Measurements from ENCODE around the gene PHLDA3. TPM values are rescaled to one million over a fixed set of nuclear protein-coding genes. Genes with fewer than 3 reads are reported as not detected.

PHLDA3 gene
- total and polyA plus RNA-seq, 2 of the 13 experiments (the other 11 are each of a cell fraction or from before 2014, with no cell fraction given), result 16.7 to 33.6 TPM

GRCh38 chr1:201468844-201469644 lies at the start of gene PHLDA3 (continued):
- no peak for TF ChIP-seq STAG1 (CRISPR knock-in tag; IDR thresholded peaks at IDR 0.05)
- 0 out of 2 replicates have a peak, but pooled peaks have one; percentile 29 for TF ChIP-seq ZNF367 (CRISPR knock-in tag; IDR thresholded peaks at IDR 0.05; ENCODE audit: borderline replicate concordance)
- peak; percentile 84 for TF ChIP-seq HNRNPK (IDR thresholded peaks at IDR 0.05; ENCODE audit: low read depth, low read length, poor library complexity, severe bottlenecking)
- TF ChIP-seq ASH2L (IDR thresholded peaks at IDR 0.05; ENCODE audit: insufficient read length, low read depth, low read length), result peak; percentile 47
- no peak for TF ChIP-seq NBN (conservative IDR thresholded peaks at IDR 0.05)
- no peak for TF ChIP-seq ZNF550 (CRISPR knock-in tag; IDR thresholded peaks at IDR 0.05; ENCODE audit: borderline replicate concordance)
- no peak for TF ChIP-seq ZNF136 (CRISPR knock-in tag; IDR thresholded peaks at IDR 0.05; ENCODE audit: low read depth)
- no peak for TF ChIP-seq ZNF432 (CRISPR knock-in tag; IDR thresholded peaks at IDR 0.05; ENCODE audit: borderline replicate concordance)
- TF ChIP-seq KLF11 (CRISPR knock-in tag; IDR thresholded peaks at IDR 0.05), result no peak
- no peak for TF ChIP-seq ZBTB21 (CRISPR knock-in tag; IDR thresholded peaks at IDR 0.05)
- TF ChIP-seq KAT7 (CRISPR knock-in tag; IDR thresholded peaks at IDR 0.05; ENCODE audit: borderline replicate concordance), result no peak
- TF ChIP-seq SIN3B (IDR thresholded peaks at IDR 0.05; ENCODE audit: low read length), result no peak
- no peak for TF ChIP-seq GTF2F1 (IDR thresholded peaks at IDR 0.05; ENCODE audit: low read length)
- no peak; the same call in none of the 2 replicates for TF ChIP-seq EED (CRISPR knock-in tag; IDR thresholded peaks at IDR 0.05)
- TF ChIP-seq TAF15 (IDR thresholded peaks at IDR 0.05; ENCODE audit: low read depth, low read length, poor library complexity, severe bottlenecking), result no peak
- TF ChIP-seq, protein P1, sequence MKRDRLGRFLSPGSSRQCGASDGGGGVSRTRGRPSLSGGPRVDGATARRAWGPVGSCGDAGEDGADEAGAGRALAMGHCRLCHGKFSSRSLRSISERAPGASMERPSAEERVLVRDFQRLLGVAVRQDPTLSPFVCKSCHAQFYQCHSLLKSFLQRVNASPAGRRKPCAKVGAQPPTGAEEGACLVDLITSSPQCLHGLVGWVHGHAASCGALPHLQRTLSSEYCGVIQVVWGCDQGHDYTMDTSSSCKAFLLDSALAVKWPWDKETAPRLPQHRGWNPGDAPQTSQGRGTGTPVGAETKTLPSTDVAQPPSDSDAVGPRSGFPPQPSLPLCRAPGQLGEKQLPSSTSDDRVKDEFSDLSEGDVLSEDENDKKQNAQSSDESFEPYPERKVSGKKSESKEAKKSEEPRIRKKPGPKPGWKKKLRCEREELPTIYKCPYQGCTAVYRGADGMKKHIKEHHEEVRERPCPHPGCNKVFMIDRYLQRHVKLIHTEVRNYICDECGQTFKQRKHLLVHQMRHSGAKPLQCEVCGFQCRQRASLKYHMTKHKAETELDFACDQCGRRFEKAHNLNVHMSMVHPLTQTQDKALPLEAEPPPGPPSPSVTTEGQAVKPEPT (CRISPR knock-in tag; IDR thresholded peaks at IDR 0.05; ENCODE audit: low read depth), result no peak; the same call in 1 of the 2 replicates
- TF ChIP-seq, protein P2, sequence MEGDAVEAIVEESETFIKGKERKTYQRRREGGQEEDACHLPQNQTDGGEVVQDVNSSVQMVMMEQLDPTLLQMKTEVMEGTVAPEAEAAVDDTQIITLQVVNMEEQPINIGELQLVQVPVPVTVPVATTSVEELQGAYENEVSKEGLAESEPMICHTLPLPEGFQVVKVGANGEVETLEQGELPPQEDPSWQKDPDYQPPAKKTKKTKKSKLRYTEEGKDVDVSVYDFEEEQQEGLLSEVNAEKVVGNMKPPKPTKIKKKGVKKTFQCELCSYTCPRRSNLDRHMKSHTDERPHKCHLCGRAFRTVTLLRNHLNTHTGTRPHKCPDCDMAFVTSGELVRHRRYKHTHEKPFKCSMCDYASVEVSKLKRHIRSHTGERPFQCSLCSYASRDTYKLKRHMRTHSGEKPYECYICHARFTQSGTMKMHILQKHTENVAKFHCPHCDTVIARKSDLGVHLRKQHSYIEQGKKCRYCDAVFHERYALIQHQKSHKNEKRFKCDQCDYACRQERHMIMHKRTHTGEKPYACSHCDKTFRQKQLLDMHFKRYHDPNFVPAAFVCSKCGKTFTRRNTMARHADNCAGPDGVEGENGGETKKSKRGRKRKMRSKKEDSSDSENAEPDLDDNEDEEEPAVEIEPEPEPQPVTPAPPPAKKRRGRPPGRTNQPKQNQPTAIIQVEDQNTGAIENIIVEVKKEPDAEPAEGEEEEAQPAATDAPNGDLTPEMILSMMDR (CRISPR knock-in tag; IDR thresholded peaks at IDR 0.05), result peak; percentile 3; the same call in 1 of the 2 replicates
- no peak for TF ChIP-seq ZNF629 (CRISPR knock-in tag; conservative IDR thresholded peaks at IDR 0.05)
- peak; percentile 37; the same call in 1 of the 2 replicates for TF ChIP-seq MED1 (CRISPR knock-in tag; IDR thresholded peaks at IDR 0.05)
- TF ChIP-seq PAX8 (CRISPR knock-in tag; IDR thresholded peaks at IDR 0.05; ENCODE audit: borderline replicate concordance), result no peak
- no peak for TF ChIP-seq SETDB1 (CRISPR knock-in tag; IDR thresholded peaks at IDR 0.05; ENCODE audit: borderline replicate concordance)
- TF ChIP-seq, protein P3, sequence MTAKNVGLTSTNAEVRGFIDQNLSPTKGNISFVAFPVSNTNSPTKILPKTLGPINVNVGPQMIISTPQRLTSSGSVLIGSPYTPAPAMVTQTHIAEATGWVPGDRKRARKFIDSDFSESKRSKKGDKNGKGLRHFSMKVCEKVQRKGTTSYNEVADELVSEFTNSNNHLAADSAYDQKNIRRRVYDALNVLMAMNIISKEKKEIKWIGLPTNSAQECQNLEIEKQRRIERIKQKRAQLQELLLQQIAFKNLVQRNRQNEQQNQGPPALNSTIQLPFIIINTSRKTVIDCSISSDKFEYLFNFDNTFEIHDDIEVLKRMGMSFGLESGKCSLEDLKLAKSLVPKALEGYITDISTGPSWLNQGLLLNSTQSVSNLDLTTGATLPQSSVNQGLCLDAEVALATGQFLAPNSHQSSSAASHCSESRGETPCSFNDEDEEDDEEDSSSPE (CRISPR knock-in tag; IDR thresholded peaks at IDR 0.05), result no peak; the same call in 1 of the 2 replicates
- TF ChIP-seq, protein P4, sequence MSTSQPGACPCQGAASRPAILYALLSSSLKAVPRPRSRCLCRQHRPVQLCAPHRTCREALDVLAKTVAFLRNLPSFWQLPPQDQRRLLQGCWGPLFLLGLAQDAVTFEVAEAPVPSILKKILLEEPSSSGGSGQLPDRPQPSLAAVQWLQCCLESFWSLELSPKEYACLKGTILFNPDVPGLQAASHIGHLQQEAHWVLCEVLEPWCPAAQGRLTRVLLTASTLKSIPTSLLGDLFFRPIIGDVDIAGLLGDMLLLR (CRISPR knock-in tag; IDR thresholded peaks at IDR 0.05), result 0 out of 2 replicates have a peak, but pooled peaks have one; percentile 36
- no peak for TF ChIP-seq TCF7L2 (IDR thresholded peaks at IDR 0.05; ENCODE audit: low read depth, low read length)
- TF ChIP-seq IRF2 (CRISPR knock-in tag; IDR thresholded peaks at IDR 0.05), result no peak
- TF ChIP-seq ZNF30 (CRISPR knock-in tag; IDR thresholded peaks at IDR 0.05), result no peak
